ENCODE measurements around the gene KAZN.

- TF ChIP-seq CREB1 (IDR thresholded peaks at IDR 0.05; ENCODE audit: low read depth): no peak
- no peak for TF ChIP-seq NFIC (IDR thresholded peaks at IDR 0.05)
- TF ChIP-seq TEAD4 (IDR thresholded peaks at IDR 0.05): no peak
- TF ChIP-seq FOXM1 (IDR thresholded peaks at IDR 0.05; ENCODE audit: borderline replicate concordance, low read depth): no peak
Measured at GRCh38 chr1:14790982-14791381, 192.5 kb downstream of the KAZN start.
